Natural killer cell (primary cell): ENCODE measurements around the gene DPEP2. TPM values are rescaled to one million over a fixed set of nuclear protein-coding genes. Genes with fewer than 3 reads are reported as not detected.
A peak's percentile ranks its signal among the peaks of the same experiment; 100 is the strongest.
"Not testable (repeated sequence)": the region's sequence is repeated elsewhere in the genome, so short reads cannot be mapped to it uniquely, and the experiment has no call there.

ENCODE experiments used
- ATAC-seq, 3 donors: fragments of 150-1000 bp in 2 of 3; fragments of 200-7000 bp in 1 of 3; cut with Tn5 transposase; 1 replicate in 1 of 3; 2 replicates in 2 of 3; pipeline ENCODE4 v1.10.0; 2021; ENCODE audit warnings: mild to moderate bottlenecking in 2 of 3, moderate library complexity in 2 of 3
- DNase-seq, 2 donors: peaks; one replicate each; pipeline versions ENCODE4 v3.0.0 to v3.0.0-alpha.2; 2013 to 2021; ENCODE audit warnings: mixed read lengths in 1 of 2
- H3K27ac ChIP-seq: one replicate; pipeline ENCODE4 v1.5.1; 2013; ENCODE audit warnings: mild to moderate bottlenecking, low read length
- H3K27me3 ChIP-seq: one replicate; pipeline ENCODE4 v1.6.1; 2013; ENCODE audit warnings: low read length; ENCODE audit not compliant: control insufficient read depth, insufficient read depth
- H3K36me3 ChIP-seq: one replicate; pipeline ENCODE4 v1.6.1; 2013; ENCODE audit warnings: low read length; ENCODE audit not compliant: control insufficient read depth, insufficient read depth
- H3K4me1 ChIP-seq: one replicate; pipeline ENCODE4 v1.6.1; 2013; ENCODE audit warnings: low read length; ENCODE audit not compliant: control insufficient read depth, insufficient read depth
- H3K4me3 ChIP-seq: one replicate; pipeline ENCODE4 v1.5.1; 2013; ENCODE audit warnings: low read length
- H3K9me3 ChIP-seq: one replicate; pipeline ENCODE4 v1.6.1; 2013; ENCODE audit warnings: low read length; ENCODE audit not compliant: control insufficient read depth, insufficient read depth
- H3K27ac Mint-ChIP-seq, 2 donors: one replicate each; pipeline ENCODE4 v1.8.0; 2022; ENCODE audit warnings: mild to moderate bottlenecking in 2 of 2, mixed read lengths in 2 of 2, moderate library complexity in 1 of 2
- H3K27me3 Mint-ChIP-seq, 2 donors: one replicate each; pipeline ENCODE4 v1.8.0; 2022; ENCODE audit warnings: low read depth in 2 of 2, mixed read lengths in 2 of 2
- H3K36me3 Mint-ChIP-seq: one replicate; pipeline ENCODE4 v1.8.0; 2022; ENCODE audit warnings: mixed read lengths
- H3K4me1 Mint-ChIP-seq, 2 donors: one replicate each; pipeline ENCODE4 v1.8.0; 2022; ENCODE audit warnings: mixed read lengths in 2 of 2
- H3K4me3 Mint-ChIP-seq: one replicate; pipeline ENCODE4 v1.8.0; 2022; ENCODE audit warnings: mild to moderate bottlenecking, moderate library complexity, mixed read lengths
- H3K9me3 Mint-ChIP-seq, 2 donors: one replicate each; pipeline ENCODE4 v1.8.0; 2022; ENCODE audit warnings: mixed read lengths in 2 of 2
- CTCF ChIP-seq: fragments of 200-600 bp; IDR thresholded peaks from one replicate; pipeline ENCODE4 v1.8.0; 2022; ENCODE audit warnings: antibody characterized with exemption
- WGBS: methylation state at CpG from one replicate; pipeline ENCODE4 v1.1.7; 2013; ENCODE audit warnings: missing lambda C conversion rate; ENCODE audit not compliant: insufficient coverage; 5-methylcytosine and 5-hydroxymethylcytosine counted together
- intact Hi-C: fragments of 100-400 bp; cut with micrococcal nuclease; formaldehyde crosslinking; loops from one replicate; pipeline ENCODE4 v1.14.2; 2022
- total RNA-seq, 4 donors: library from RNA; stranded (reverse); fragments of 120-200 nt in 1 of 4; gene quantifications; one replicate each; pipeline versions ENCODE4 v1.2.3 to v1.2.4, GENCODE V29; 2013 to 2022

DPEP2 gene
- total RNA-seq, 3 donors from 2014 or later (not counting 1 experiment from before 2014, with no cell fraction given): 47.2 to 64.1 (median 61.8) TPM

- intact Hi-C loops: no loop called here
- no peaks in the 10 kb centered on the region for H3K36me3 Mint-ChIP-seq
- Histone ChIP-seq H3K9me3 (peaks cover 4% of the 10 kb centered on the region), H3K27me3 (no peaks in the 10 kb centered on the region), H3K36me3 (peaks cover 6% of the 10 kb centered on the region), H3K4me1 (peaks cover 77% of the 10 kb centered on the region), H3K27ac (peak overlapping the region; percentile 89), H3K4me3 (no peak overlapping the region)
- no peaks in the 10 kb centered on the region for H3K27me3 Mint-ChIP-seq
- TF ChIP-seq CTCF: no peak
- peaks cover 36 to 59% of the 10 kb centered on the region in 2 donors for H3K4me1 Mint-ChIP-seq
- peak overlapping the region; percentile 37 for H3K4me3 Mint-ChIP-seq
- peak overlapping the region; percentile 89 to 95 for H3K27ac Mint-ChIP-seq
- DNase-seq: no peak
- no peak for ATAC-seq
- H3K9me3 Mint-ChIP-seq: no peaks in the 10 kb centered on the region
- 48% methylated on average over 5 of the region's 5 CpGs for WGBS
These were observed 3.9 kb downstream of the DPEP2 start for GRCh38 chr16:67995423-67995822.

GRCh38 chr16:67994040-67994408 lies 5.3 kb downstream of the DPEP2 start:
- Histone ChIP-seq H3K27ac (peak overlapping the region; percentile 89), H3K4me1 (peaks cover 77% of the 10 kb centered on the region), H3K4me3 (peak overlapping the region; percentile 32)
- H3K36me3 ChIP-seq, intact Hi-C loops, H3K9me3 Mint-ChIP-seq, DNase-seq, H3K27me3 ChIP-seq, H3K27me3 Mint-ChIP-seq, H3K36me3 Mint-ChIP-seq, H3K9me3 ChIP-seq: not testable (repeated sequence)
- peak overlapping the region; percentile 89 to 95 for H3K27ac Mint-ChIP-seq
- H3K4me1 Mint-ChIP-seq: peaks cover 28 to 53% of the 10 kb centered on the region in 2 donors
- WGBS: 8% methylated on average over 4 of the region's 6 CpGs
- H3K4me3 Mint-ChIP-seq: peak overlapping the region; percentile 83
- peak; percentile 7 to 17 (median 15) for ATAC-seq

- ATAC-seq (peak; percentile 88 to 95 (median 90)), DNase-seq (peak; percentile 85 to 91)
- Mint-ChIP-seq H3K27ac (peak overlapping the region; percentile 89 to 95), H3K36me3 (no peaks in the 10 kb centered on the region), H3K9me3 (no peaks in the 10 kb centered on the region), H3K4me3 (peak overlapping the region; percentile 83), H3K27me3 (no peaks in the 10 kb centered on the region), H3K4me1 (peaks cover 24 to 53% of the 10 kb centered on the region in 2 donors)
- peak overlapping the region; percentile 89 for H3K27ac ChIP-seq
- H3K4me3 ChIP-seq: peak overlapping the region; percentile 32
- intact Hi-C loops: loop anchor here (1.0 kb wide), 3 partner anchors 30 to 236 kb away; partner anchors contain the start of genes DDX28 and DUS2
- peak; percentile 92 for TF ChIP-seq CTCF
- no peaks in the 10 kb centered on the region for H3K27me3 ChIP-seq
- WGBS: 4% methylated on average over 39 of the region's 39 CpGs
- peaks cover 2% of the 10 kb centered on the region for H3K9me3 ChIP-seq
- H3K36me3 ChIP-seq: peaks cover 6% of the 10 kb centered on the region
- peaks cover 75% of the 10 kb centered on the region for H3K4me1 ChIP-seq
These were observed 5.9 kb downstream of the DPEP2 start for GRCh38 chr16:67993207-67994039.

GRCh38 chr16:67992661-67993206 lies 6.5 kb downstream of the DPEP2 start:
- Histone ChIP-seq H3K4me3 (no peak overlapping the region), H3K27me3 (no peaks in the 10 kb centered on the region), H3K9me3 (no peaks in the 10 kb centered on the region), H3K27ac (peak overlapping the region; percentile 89), H3K4me1 (peaks cover 68% of the 10 kb centered on the region), H3K36me3 (peaks cover 6% of the 10 kb centered on the region)
- no peak for DNase-seq
- H3K4me1 Mint-ChIP-seq: peaks cover 28 to 53% of the 10 kb centered on the region in 2 donors
- H3K9me3 Mint-ChIP-seq: no peaks in the 10 kb centered on the region
- 76% methylated on average over 20 of the region's 20 CpGs for WGBS
- peak overlapping the region; percentile 89 to 95 for H3K27ac Mint-ChIP-seq
- H3K27me3 Mint-ChIP-seq: no peaks in the 10 kb centered on the region
- peak overlapping the region; percentile 63 for H3K4me3 Mint-ChIP-seq
- no peak for ATAC-seq
- no peak for TF ChIP-seq CTCF
- H3K36me3 Mint-ChIP-seq: no peaks in the 10 kb centered on the region
- intact Hi-C loops: loop anchor here (1.0 kb wide), 3 partner anchors 31 to 237 kb away; partner anchors contain the start of genes DDX28 and DUS2
